HG03108 (cell line): Measurements from ENCODE around the gene PLEKHM3.
"Not testable (repeated sequence)": the region's sequence is repeated elsewhere in the genome, so short reads cannot be mapped to it uniquely, and the experiment has no call there.

Experiments
- ATAC-seq: cut with Tn5 transposase; IDR thresholded peaks from one replicate; pipeline ENCODE4 v1.9.1; 2021; ENCODE audit warnings: moderate library complexity; ENCODE audit not compliant: unreplicated experiment

The PLEKHM3 gene

DNA sequence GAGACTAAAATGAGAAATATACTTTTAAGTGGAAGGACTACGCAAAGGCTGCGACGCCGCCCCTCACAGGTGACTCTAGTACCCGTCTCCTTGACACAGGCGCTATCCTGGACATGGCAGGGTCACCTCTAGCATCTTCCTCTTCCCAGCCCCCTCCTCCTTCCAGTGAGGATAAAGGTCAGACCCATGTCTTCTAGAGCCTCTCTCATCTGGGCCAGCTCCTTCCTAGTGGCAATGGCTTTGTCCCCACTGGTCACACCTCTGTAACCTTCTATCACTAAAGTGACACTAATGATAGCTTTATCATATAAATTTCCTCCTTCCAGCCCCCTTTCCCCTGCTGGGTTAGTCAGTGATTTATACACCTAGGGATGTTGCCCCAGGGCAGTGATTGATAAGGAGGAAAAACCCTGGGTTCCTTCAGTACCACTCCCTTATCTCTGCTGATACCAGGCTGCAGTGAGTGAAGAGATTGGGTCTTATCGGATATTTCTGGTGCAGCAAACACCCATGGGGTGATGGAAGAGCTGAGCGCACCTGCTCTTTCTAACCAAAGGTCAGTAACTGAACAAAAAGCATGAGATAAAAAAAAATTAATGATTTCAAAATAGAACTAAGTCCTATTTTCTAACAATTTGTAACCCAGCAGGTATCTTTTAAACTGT lies 193.6 kb downstream of the PLEKHM3 start:
- ATAC-seq, result no peak

DNA sequence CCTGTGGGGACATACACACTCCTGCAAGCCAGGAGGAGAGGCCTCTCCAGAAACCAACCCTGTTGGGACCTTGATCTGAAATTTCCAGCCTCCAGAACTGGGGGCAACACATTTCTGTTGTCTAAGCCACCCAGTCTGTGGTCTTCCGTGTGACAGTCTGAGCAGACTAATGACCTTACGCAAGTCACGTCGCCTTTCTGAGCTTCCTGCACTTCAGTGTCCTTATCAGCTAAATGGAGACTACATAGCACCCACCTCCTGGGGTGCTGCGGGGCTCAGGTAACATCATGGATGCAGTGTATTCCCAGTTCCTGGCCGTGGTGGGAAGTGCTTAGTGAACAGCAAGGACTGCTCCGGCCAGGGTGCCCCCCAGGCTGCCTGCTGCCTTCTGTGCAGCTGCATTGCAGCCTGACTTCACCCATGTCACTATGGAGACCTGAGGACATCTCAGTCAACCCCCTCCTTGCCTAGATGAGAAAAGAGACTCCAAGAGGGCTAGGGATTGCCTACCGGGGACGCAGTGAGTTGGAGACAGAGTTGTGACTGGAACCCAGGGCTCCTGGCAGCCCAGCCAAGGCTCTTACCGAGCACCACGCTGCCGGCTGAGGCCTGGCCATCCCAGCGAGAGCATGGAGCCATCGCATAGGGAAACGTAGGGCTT lies 194.4 kb downstream of the PLEKHM3 start:
- no peak for ATAC-seq

- no peak for ATAC-seq
These were observed 196.8 kb downstream of the PLEKHM3 start for GRCh38 chr2:207828361-207829057.

- ATAC-seq, result no peak
These were observed 199.3 kb downstream of the PLEKHM3 start for GRCh38 chr2:207825978-207826377.

- ATAC-seq, result no peak
These were observed 200.0 kb downstream of the PLEKHM3 start for GRCh38 chr2:207825045-207825954.

GRCh38 chr2:207823865-207824264 lies 201.5 kb downstream of the PLEKHM3 start:
- ATAC-seq, result no peak

GRCh38 chr2:207819839-207820784 lies 205.2 kb downstream of the PLEKHM3 start:
- ATAC-seq, result no peak

DNA sequence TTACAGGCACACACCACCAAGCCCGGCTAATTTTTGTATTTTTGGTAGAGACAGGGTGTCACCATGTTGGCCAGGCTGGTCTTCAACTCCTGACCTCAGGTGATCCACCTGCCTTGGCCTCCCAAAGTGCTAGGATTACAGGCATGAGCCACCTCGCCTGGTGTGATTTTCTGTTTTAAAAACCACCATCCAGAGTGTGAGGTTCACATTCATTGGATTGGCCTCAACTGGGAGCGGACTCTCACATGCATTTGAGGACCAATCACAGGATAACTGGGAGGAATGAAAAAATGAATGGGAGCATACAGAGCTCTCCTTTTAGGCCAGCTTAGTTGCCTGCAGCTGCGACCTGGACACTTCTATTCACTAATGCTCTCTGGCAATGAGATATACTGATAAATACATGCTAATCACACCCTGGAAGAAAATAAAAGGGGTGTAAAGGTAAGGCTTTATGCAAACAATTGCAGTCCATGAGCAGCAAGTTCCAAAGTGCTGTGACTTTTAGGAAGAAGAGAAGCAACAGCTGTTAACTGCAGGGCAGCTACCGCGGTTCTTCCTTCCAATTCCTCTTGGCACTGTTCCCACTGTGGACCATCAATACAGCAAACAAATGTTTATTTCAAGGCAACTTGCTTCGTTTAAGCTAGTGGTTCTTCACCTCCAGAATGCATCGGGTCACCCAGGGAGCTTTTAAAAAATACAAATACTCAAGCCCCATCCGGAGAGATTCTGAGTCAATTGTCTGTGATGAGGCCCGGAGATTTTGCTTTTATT lies 206.1 kb downstream of the PLEKHM3 start:
- no peak for ATAC-seq

DNA sequence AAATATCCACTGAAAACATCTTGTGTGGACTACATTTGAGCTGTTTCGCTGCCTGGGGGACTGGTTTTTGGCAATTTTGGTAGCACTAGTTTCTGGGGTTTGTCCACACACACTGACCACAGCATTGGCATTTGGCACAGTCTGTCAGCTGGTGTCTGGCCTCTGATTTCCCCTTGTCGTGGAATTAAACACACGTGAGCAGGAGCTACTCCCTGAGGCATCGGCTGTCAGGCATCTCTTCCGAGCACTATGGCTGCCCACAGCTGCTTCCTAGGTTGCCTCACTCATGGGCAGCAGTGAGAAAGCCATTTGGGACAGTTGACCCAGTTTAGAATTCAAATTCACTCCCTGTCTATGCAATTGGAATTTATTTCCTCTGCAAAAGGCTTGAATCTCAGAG lies 208.8 kb downstream of the PLEKHM3 start:
- no peak for ATAC-seq

DNA sequence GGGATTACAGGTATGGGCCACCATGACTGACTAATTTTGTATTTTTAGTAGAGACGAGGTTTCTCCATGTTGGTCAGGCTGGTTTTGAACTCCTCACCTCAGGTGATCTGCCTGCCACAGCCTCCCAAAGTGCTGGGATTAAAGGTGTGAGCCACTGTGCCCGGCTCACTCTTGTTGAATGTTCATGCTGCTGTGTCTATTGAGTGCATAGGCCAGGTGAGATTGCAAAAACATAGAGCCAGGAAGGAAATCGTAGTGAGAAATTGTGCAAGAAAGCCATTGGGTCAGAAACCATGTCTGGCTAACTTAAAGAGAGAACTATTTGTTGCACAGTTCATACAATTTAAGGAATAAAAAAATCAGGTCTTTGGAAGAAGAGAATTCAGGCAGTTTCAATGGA lies 210.1 kb downstream of the PLEKHM3 start:
- ATAC-seq, result no peak

GRCh38 chr2:207813942-207814341 lies 211.4 kb downstream of the PLEKHM3 start:
- no peak for ATAC-seq

GRCh38 chr2:207813221-207813916 lies 212.0 kb downstream of the PLEKHM3 start:
- no peak for ATAC-seq

DNA sequence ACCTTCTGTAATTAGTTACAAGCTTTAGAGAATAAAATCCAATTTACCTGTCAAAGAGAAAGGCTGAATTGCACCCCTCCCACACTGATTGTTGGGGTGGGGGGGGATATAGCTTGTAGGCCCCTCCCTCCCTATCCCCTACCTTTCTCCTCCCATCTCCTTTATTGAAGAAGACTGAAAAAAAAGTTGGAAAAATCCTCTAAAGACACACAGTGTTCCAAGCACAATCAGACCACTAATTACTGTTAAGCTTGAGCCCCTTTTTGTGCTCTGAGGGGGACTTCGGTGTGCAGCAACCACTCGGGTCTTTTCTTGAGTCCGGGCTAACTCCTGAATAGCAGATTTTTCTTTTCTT lies 212.6 kb downstream of the PLEKHM3 start:
- no peak for ATAC-seq

DNA sequence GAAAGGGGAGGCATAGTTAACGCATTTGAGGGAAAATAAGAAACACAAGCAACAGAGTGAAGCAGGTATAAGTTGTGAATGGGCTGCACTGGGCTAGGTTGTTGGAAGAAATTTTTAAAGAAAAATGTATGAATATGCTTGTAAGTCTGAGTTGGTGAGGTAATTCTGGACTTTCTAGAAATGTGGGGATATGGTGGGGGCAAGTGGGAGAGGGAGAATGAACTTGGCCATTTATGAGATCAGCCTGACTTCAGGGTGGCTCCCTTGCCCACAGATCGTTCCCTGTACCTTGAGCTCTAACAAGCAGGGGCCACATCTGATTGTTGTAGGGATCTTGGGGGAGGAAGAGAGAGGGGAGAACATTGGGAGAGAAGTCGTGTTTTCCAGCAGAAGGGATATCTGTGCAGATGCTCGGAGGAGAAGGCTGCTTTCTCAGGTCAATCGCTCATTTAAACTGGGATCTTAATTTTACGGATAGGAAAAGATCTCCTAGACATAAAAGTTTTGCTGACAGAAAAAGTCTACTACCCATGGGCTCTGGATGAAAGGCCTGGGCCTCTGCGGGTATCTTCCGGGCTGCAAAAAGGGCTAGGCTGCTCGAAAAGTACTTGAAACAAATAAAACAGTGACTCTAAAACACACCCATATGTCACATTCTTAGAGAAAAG lies 213.1 kb downstream of the PLEKHM3 start:
- no peak for ATAC-seq

DNA sequence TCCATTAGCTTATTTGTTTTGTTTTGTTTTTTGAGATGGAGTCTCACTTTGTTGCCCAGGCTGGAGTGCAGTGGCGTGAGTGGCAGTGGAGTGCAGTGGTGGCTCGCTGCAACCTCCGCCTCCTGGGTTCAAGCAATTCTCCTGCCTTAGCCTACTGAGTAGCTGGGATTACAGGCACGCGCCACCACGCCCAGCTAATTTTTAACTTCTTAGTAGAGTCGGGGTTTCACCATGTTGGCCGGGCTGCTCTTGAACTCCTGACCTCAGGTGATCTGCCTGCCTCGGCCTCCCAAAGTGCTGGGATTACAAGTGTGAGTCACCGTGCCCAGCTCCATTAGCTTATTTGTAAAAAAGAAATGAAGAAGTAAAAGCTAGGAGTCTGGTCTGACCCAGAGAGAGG lies 213.7 kb downstream of the PLEKHM3 start:
- ATAC-seq, result not testable (repeated sequence)

DNA sequence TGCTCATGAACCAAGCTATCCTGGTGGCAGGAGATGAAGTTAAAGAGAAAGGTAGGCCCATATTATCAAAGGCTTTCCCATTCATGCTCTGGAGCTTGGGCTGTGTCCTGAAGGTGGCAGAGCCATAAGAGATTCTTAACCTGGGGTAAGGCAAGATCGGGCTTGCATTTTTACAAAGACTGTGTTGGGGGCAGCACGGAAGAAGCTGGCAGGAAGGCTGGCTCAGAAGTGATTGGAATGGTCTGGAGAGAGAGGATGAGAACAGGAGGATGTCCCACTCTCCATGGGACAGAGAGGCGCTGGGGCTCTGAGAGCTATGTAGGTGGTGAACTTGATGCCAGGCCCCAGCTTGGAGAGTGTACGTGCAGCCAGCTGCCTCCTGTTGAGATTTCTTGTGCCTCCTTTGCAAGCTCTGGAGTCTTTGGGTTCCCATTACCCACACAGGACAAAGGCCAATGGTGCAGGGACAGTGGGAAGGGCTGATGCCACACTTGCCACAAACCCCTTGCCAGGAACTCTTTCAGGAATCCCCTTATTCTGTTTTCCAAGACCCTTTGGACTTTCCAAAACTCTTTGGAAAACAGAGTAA lies 215.0 kb downstream of the PLEKHM3 start:
- no peak for ATAC-seq

DNA sequence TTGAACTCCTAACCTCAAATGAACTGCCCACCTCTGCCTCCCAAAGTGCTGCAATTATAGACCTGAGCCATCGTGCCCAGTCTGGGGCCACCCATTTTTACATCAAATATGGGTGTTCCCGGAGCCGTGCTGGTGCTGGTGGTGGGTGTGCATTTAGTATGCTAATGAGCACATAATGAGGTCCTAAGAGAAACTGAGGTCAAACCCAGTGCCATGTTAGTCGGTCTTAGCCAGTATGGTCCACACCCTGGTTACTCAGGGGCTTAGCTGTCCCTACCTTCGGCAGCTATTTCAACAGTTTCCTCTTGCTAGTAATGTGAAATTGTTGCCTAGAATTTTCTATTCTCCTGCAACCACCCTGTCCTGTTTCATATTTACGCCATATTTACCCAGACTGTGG lies 217.2 kb downstream of the PLEKHM3 start:
- ATAC-seq, result no peak

DNA sequence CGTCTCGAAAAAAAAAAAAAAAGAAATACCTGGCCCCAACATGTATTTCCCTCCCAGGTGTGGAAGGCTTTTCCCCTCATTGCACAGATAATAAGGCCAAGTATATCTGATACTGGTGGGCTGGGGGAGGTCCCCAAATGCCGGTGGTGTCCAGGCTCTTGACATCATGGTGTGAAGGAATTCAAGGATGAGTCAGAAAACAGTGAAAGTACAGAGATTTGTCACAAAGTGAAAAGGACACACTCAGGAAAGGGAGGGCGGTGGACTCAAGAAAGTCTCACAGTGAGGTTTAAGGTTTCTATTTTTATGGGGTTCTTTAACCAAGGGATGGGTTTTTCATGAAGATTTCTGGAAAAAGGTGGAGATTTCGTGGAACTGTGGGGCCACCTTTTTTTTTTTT lies 217.8 kb downstream of the PLEKHM3 start:
- ATAC-seq, result no peak
